Neural cell (in vitro differentiated cells): ENCODE data around the gene CABP1.

Experiments used
- EP300 ChIP-seq: fragments of 450-650 bp; conservative IDR thresholded peaks from 2 replicates; pipeline ENCODE4 v1.6.1; 2014; ENCODE audit warnings: antibody characterized with exemption, mild to moderate bottlenecking, moderate library complexity; ENCODE audit not compliant: poor library complexity, severe bottlenecking
- POLR2AphosphoS5 ChIP-seq: IDR thresholded peaks from 2 replicates; pipeline ENCODE4 v1.6.1; 2012
- RAD21 ChIP-seq: fragments of 450-650 bp; conservative IDR thresholded peaks from 2 replicates; pipeline ENCODE4 v1.6.1; 2014; ENCODE audit warnings: antibody characterized with exemption, mild to moderate bottlenecking, moderate library complexity
- TF ChIP-seq, protein P1 (sequence below): fragments of 450-650 bp; IDR thresholded peaks from 2 replicates; pipeline ENCODE4 v1.5.1; 2014; ENCODE audit warnings: antibody characterized with exemption, mild to moderate bottlenecking, moderate library complexity; ENCODE audit not compliant: poor library complexity, severe bottlenecking

GRCh38 chr12:120712610-120713009 is 72.2 kb downstream of the CABP1 start:
- TF ChIP-seq EP300 (no peak), RAD21 (no peak), POLR2AphosphoS5 (no peak)
- TF ChIP-seq, protein P1, sequence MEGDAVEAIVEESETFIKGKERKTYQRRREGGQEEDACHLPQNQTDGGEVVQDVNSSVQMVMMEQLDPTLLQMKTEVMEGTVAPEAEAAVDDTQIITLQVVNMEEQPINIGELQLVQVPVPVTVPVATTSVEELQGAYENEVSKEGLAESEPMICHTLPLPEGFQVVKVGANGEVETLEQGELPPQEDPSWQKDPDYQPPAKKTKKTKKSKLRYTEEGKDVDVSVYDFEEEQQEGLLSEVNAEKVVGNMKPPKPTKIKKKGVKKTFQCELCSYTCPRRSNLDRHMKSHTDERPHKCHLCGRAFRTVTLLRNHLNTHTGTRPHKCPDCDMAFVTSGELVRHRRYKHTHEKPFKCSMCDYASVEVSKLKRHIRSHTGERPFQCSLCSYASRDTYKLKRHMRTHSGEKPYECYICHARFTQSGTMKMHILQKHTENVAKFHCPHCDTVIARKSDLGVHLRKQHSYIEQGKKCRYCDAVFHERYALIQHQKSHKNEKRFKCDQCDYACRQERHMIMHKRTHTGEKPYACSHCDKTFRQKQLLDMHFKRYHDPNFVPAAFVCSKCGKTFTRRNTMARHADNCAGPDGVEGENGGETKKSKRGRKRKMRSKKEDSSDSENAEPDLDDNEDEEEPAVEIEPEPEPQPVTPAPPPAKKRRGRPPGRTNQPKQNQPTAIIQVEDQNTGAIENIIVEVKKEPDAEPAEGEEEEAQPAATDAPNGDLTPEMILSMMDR: no peak
